HG03175 (cell line): ENCODE results near the gene COL27A1.

Source experiments
- ATAC-seq: cut with Tn5 transposase; IDR thresholded peaks from one replicate; pipeline ENCODE4 v1.9.1; 2021; ENCODE audit warnings: mild to moderate bottlenecking, moderate library complexity; ENCODE audit not compliant: unreplicated experiment

COL27A1 gene

GRCh38 chr9:114238891-114239875, 83.8 kb downstream of the COL27A1 start:
- no peak for ATAC-seq

- no peak for ATAC-seq
Observed at GRCh38 chr9:114240216-114240615, 84.9 kb downstream of the COL27A1 start.

- no peak for ATAC-seq
Observed at GRCh38 chr9:114240647-114241558, 85.6 kb downstream of the COL27A1 start.

GRCh38 chr9:114242837-114243236, 87.5 kb downstream of the COL27A1 start:
- ATAC-seq, result no peak

GRCh38 chr9:114243240-114243639, 87.9 kb downstream of the COL27A1 start:
- ATAC-seq, result no peak

- ATAC-seq, result no peak
Observed at GRCh38 chr9:114244570-114244969, 89.2 kb downstream of the COL27A1 start.

- ATAC-seq, result no peak
Observed at GRCh38 chr9:114246558-114246957, 91.2 kb downstream of the COL27A1 start.

GRCh38 chr9:114247077-114247476, 91.7 kb downstream of the COL27A1 start:
- ATAC-seq, result no peak

GRCh38 chr9:114247491-114247890, 92.2 kb downstream of the COL27A1 start:
- no peak for ATAC-seq

GRCh38 chr9:114248299-114248707, 93.0 kb downstream of the COL27A1 start:
- ATAC-seq, result no peak

- no peak for ATAC-seq
Observed at GRCh38 chr9:114249424-114250234, 94.3 kb downstream of the COL27A1 start.

- ATAC-seq, result no peak
Observed at GRCh38 chr9:114250235-114250568, 94.9 kb downstream of the COL27A1 start.

GRCh38 chr9:114250648-114251047, 95.3 kb downstream of the COL27A1 start:
- no peak for ATAC-seq

GRCh38 chr9:114252394-114252793, 97.1 kb downstream of the COL27A1 start:
- ATAC-seq, result no peak

GRCh38 chr9:114256827-114257328, 101.5 kb downstream of the COL27A1 start:
- no peak for ATAC-seq

GRCh38 chr9:114258218-114258617, 102.9 kb downstream of the COL27A1 start:
- no peak for ATAC-seq

GRCh38 chr9:114258866-114259797, 103.8 kb downstream of the COL27A1 start:
- no peak for ATAC-seq

- ATAC-seq, result no peak
Observed at GRCh38 chr9:114259798-114260523, 104.6 kb downstream of the COL27A1 start.

- no peak for ATAC-seq
Observed at GRCh38 chr9:114261026-114261425, 105.7 kb downstream of the COL27A1 start.
